Measurements from ENCODE around the gene JAZF1.

JAZF1 gene

GRCh38 chr7:28217143-28217542 lies 36.5 kb upstream of the JAZF1 start:
- no peaks in the 10 kb centered on the region for H3F3A ChIP-seq (ENCODE audit: control insufficient read depth, insufficient read depth)
- H3K4me1 ChIP-seq (ENCODE audit: control insufficient read depth, low read length): peaks cover 4% of the 10 kb centered on the region; the same call in 1 of the 2 replicates
- H4K20me1 ChIP-seq (ENCODE audit: control insufficient read depth, insufficient read depth, low read depth, low read length): no peaks in the 10 kb centered on the region
- no peak overlapping the region for H3K4me3 ChIP-seq (ENCODE audit: low read length)
- no peaks in the 10 kb centered on the region for H3K9me3 ChIP-seq (ENCODE audit: control insufficient read depth, insufficient read depth, low read length)
- H3K36me3 ChIP-seq (ENCODE audit: control insufficient read depth, low read length): no peaks in the 10 kb centered on the region
- TF ChIP-seq EZH2phosphoT487 (IDR thresholded peaks at IDR 0.05; ENCODE audit: borderline replicate concordance, low read length): no peak
- TF ChIP-seq CTCF (IDR thresholded peaks at IDR 0.05; ENCODE audit: low read depth, low read length, poor library complexity, severe bottlenecking): no peak
- no peaks in the 10 kb centered on the region for H3K27me3 ChIP-seq (ENCODE audit: control insufficient read depth, low read length)
- no peak overlapping the region for H3K27ac ChIP-seq (ENCODE audit: low read depth, low read length)
- no peaks in the 10 kb centered on the region for H3K79me2 ChIP-seq (ENCODE audit: control insufficient read depth, low read length)
- no peaks in the 10 kb centered on the region; the same call in 1 of the 2 replicates for H3K9me2 ChIP-seq (replicated peaks; ENCODE audit: control insufficient read depth, low read length)
- H3K4me2 ChIP-seq (ENCODE audit: low read length): no peak overlapping the region

- peaks cover 23% of the 10 kb centered on the region for H3K4me1 ChIP-seq (ENCODE audit: control insufficient read depth, low read length)
- H3K27me3 ChIP-seq (ENCODE audit: control insufficient read depth, low read length): no peaks in the 10 kb centered on the region
- H3K9me3 ChIP-seq (ENCODE audit: control insufficient read depth, insufficient read depth, low read length): no peaks in the 10 kb centered on the region
- H4K20me1 ChIP-seq (ENCODE audit: control insufficient read depth, insufficient read depth, low read depth, low read length): no peaks in the 10 kb centered on the region
- H3K4me3 ChIP-seq (ENCODE audit: low read length): no peak overlapping the region
- H3K27ac ChIP-seq (ENCODE audit: low read depth, low read length): no peak overlapping the region
- H3K4me2 ChIP-seq (ENCODE audit: low read length): no peak overlapping the region
- H3K79me2 ChIP-seq (ENCODE audit: control insufficient read depth, low read length): no peaks in the 10 kb centered on the region
- no peak for TF ChIP-seq EZH2phosphoT487 (IDR thresholded peaks at IDR 0.05; ENCODE audit: borderline replicate concordance, low read length)
- no peak for TF ChIP-seq CTCF (IDR thresholded peaks at IDR 0.05; ENCODE audit: low read depth, low read length, poor library complexity, severe bottlenecking)
- no peaks in the 10 kb centered on the region for H3F3A ChIP-seq (ENCODE audit: control insufficient read depth, insufficient read depth)
- H3K9me2 ChIP-seq (replicated peaks; ENCODE audit: control insufficient read depth, low read length): no peaks in the 10 kb centered on the region
- H3K36me3 ChIP-seq (ENCODE audit: control insufficient read depth, low read length): no peaks in the 10 kb centered on the region
Observed at GRCh38 chr7:28211006-28211405, 30.4 kb upstream of the JAZF1 start.

- Histone ChIP-seq H3K27ac (ENCODE audit: low read depth, low read length) (no peak overlapping the region), H3K36me3 (ENCODE audit: control insufficient read depth, low read length) (no peaks in the 10 kb centered on the region), H3K27me3 (ENCODE audit: control insufficient read depth, low read length) (no peaks in the 10 kb centered on the region), H3F3A (ENCODE audit: control insufficient read depth, insufficient read depth) (no peaks in the 10 kb centered on the region), H4K20me1 (ENCODE audit: control insufficient read depth, insufficient read depth, low read depth, low read length) (no peaks in the 10 kb centered on the region), H3K4me1 (ENCODE audit: control insufficient read depth, low read length) (peaks cover 23% of the 10 kb centered on the region), H3K9me3 (ENCODE audit: control insufficient read depth, insufficient read depth, low read length) (no peaks in the 10 kb centered on the region), H3K4me3 (ENCODE audit: low read length) (no peak overlapping the region), H3K9me2 (replicated peaks; ENCODE audit: control insufficient read depth, low read length) (no peaks in the 10 kb centered on the region), H3K79me2 (ENCODE audit: control insufficient read depth, low read length) (no peaks in the 10 kb centered on the region), H3K4me2 (ENCODE audit: low read length) (no peak overlapping the region)
- TF ChIP-seq EZH2phosphoT487 (IDR thresholded peaks at IDR 0.05; ENCODE audit: borderline replicate concordance, low read length): no peak
- no peak for TF ChIP-seq CTCF (IDR thresholded peaks at IDR 0.05; ENCODE audit: low read depth, low read length, poor library complexity, severe bottlenecking)
Observed at GRCh38 chr7:28208506-28208905, 27.9 kb upstream of the JAZF1 start.

All from DOHH2 (cell line).